GM23338 (cell line): ENCODE data around the gene TTC1. TPM values are rescaled to one million over a fixed set of nuclear protein-coding genes. Genes with fewer than 3 reads are reported as not detected.

Experiments used
- ATAC-seq: fragments of 200-7000 bp; cut with Tn5 transposase; 3 replicates; pipeline ENCODE4 v1.9.1; 2020
- DNase-seq: peaks from one replicate; pipeline ENCODE4 v3.0.0-alpha.2; 2015; ENCODE audit warnings: low spot score
- H2AFZ ChIP-seq: fragments of 200-600 bp; sonication (generic); 2 replicates; pipeline ENCODE4 v1.8.0; 2016; ENCODE audit warnings: antibody characterized with exemption, mild to moderate bottlenecking, moderate library complexity
- H3F3A ChIP-seq: fragments of 200-600 bp; sonication (generic); replicated peaks from 2 replicates; pipeline ENCODE4 v1.8.0; 2017; ENCODE audit warnings: antibody characterized with exemption, mixed run types, low read depth
- H3K27ac ChIP-seq: fragments of 200-600 bp; sonication (generic); 2 replicates; pipeline ENCODE4 v1.6.1; 2016; ENCODE audit warnings: low read depth
- H3K27me3 ChIP-seq: fragments of 200-600 bp; sonication (generic); 2 replicates; pipeline ENCODE4 v1.8.0; 2016; ENCODE audit warnings: mild to moderate bottlenecking, mixed run types, moderate library complexity; ENCODE audit not compliant: insufficient read depth
- H3K36me3 ChIP-seq: fragments of 200-600 bp; sonication (generic); 2 replicates; pipeline ENCODE4 v1.8.0; 2016; ENCODE audit warnings: mild to moderate bottlenecking; ENCODE audit not compliant: insufficient read depth
- H3K4me1 ChIP-seq: fragments of 200-600 bp; sonication (generic); 2 replicates; pipeline ENCODE4 v1.8.0; 2016; ENCODE audit warnings: mild to moderate bottlenecking, moderate library complexity; ENCODE audit not compliant: insufficient read depth
- H3K4me2 ChIP-seq: fragments of 200-600 bp; sonication (generic); 2 replicates; pipeline ENCODE4 v1.7.1; 2017; ENCODE audit warnings: mixed run types
- H3K4me3 ChIP-seq: fragments of 200-600 bp; sonication (generic); 2 replicates; pipeline ENCODE4 v1.6.1; 2016; ENCODE audit warnings: mixed run types
- H3K79me2 ChIP-seq: fragments of 200-600 bp; sonication (generic); replicated peaks from 2 replicates; pipeline ENCODE4 v1.8.0; 2017; ENCODE audit warnings: mild to moderate bottlenecking; ENCODE audit not compliant: insufficient read depth
- H3K9me2 ChIP-seq: fragments of 200-600 bp; sonication (generic); 2 replicates; pipeline ENCODE4 v1.8.0; 2017; ENCODE audit not compliant: insufficient read depth
- H4K20me1 ChIP-seq: fragments of 200-600 bp; sonication (generic); replicated peaks from 2 replicates; pipeline ENCODE4 v1.8.0; 2017; ENCODE audit warnings: mild to moderate bottlenecking; ENCODE audit not compliant: insufficient read depth
- H3K27ac Mint-ChIP-seq: 2 replicates; pipeline ENCODE4 v1.8.0; 2020; ENCODE audit warnings: inconsistent platforms, mild to moderate bottlenecking, moderate library complexity, mixed read lengths
- H3K27me3 Mint-ChIP-seq: 3 replicates; pipeline ENCODE4 v1.8.0; 2022; ENCODE audit warnings: low read depth, mild to moderate bottlenecking, moderate library complexity, mixed read lengths, inconsistent platforms; ENCODE audit not compliant: insufficient read depth, poor library complexity
- H3K36me3 Mint-ChIP-seq: 3 replicates; pipeline ENCODE4 v1.8.0; 2021; ENCODE audit warnings: low read depth, mild to moderate bottlenecking, inconsistent platforms, moderate library complexity, mixed read lengths
- H3K4me1 Mint-ChIP-seq: 3 replicates; pipeline ENCODE4 v1.8.0; 2020; ENCODE audit warnings: mild to moderate bottlenecking, inconsistent platforms, mixed read lengths
- H3K4me3 Mint-ChIP-seq: 3 replicates; pipeline ENCODE4 v1.8.0; 2021; ENCODE audit warnings: moderate library complexity, mild to moderate bottlenecking, inconsistent platforms, mixed read lengths
- H3K9me3 Mint-ChIP-seq: 3 replicates; pipeline ENCODE4 v1.8.0; 2020; ENCODE audit warnings: moderate library complexity, mild to moderate bottlenecking, inconsistent platforms, mixed read lengths
- CTCF ChIP-seq, 2 experiments: fragments of 200-600 bp in 1 of 2; sonication (generic) in 1 of 2; conservative IDR thresholded peaks; 2 replicates each; pipeline versions ENCODE4 v1.5.1 to v1.6.1; 2016 to 2017; ENCODE audit warnings: antibody characterized with exemption in 2 of 2, low read depth in 2 of 2, mild to moderate bottlenecking in 2 of 2, moderate library complexity in 1 of 2
- EZH2 ChIP-seq: fragments of 200-600 bp; sonication (generic); IDR thresholded peaks from one replicate; pipeline ENCODE4 v1.8.0; 2017; ENCODE audit warnings: antibody characterized with exemption, mild to moderate bottlenecking, low read depth; ENCODE audit not compliant: unreplicated experiment
- EZH2phosphoT487 ChIP-seq: fragments of 200-600 bp; sonication (generic); IDR thresholded peaks from one replicate; pipeline ENCODE4 v1.8.1; 2018; ENCODE audit warnings: antibody characterized with exemption; ENCODE audit not compliant: unreplicated experiment
- ZNF114 ChIP-seq: fragments of 250-450 bp; sonication (Bioruptor Pico); IDR thresholded peaks from 2 replicates; pipeline ENCODE4 v1.5.0; 2020; ENCODE audit warnings: mild to moderate bottlenecking, moderate library complexity
- ZNF462 ChIP-seq: fragments of 250-450 bp; sonication (Bioruptor Pico); IDR thresholded peaks from 2 replicates; pipeline ENCODE4 v1.5.0; 2020; ENCODE audit warnings: mild to moderate bottlenecking, moderate library complexity
- polyA plus RNA-seq: library from polyadenylated mRNA; unstranded; fragments of >200 nt; fragmentation: Nextera tagmentation; extraction: Ambion mirVana; gene quantifications from 2 replicates; pipeline ENCODE4 v1.2.1, GENCODE V29; 2016
- total RNA-seq: library from RNA; depleted of rRNA; stranded (reverse); fragments of >200 nt; shearing (Covaris generic); gene quantifications from 2 replicates; pipeline ENCODE4 v1.2.3, GENCODE V29; 2014

Gene TTC1
- total and polyA plus RNA-seq, 2 experiments from 2014 or later, result 48.9 to 131 TPM

- 0 out of 2 replicates have a peak, but pooled peaks cover 3% of the 10 kb centered on the region for H3F3A ChIP-seq
- H3K36me3 ChIP-seq, result peaks cover 5% of the 10 kb centered on the region; the same call in 1 of the 2 replicates
- no peak overlapping the region for H2AFZ ChIP-seq
- Mint-ChIP-seq H3K4me1 (0 out of 3 replicates have a peak, but pooled peaks cover 2% of the 10 kb centered on the region), H3K27me3 (peaks cover 2% of the 10 kb centered on the region), H3K27ac (no peak overlapping the region), H3K4me3 (no peak overlapping the region), H3K36me3 (peaks cover 31% of the 10 kb centered on the region), H3K9me3 (no peaks in the 10 kb centered on the region)
- H3K4me1 ChIP-seq, result no peaks in the 10 kb centered on the region
- DNase-seq (no peak), ATAC-seq (no peak)
- TF ChIP-seq EZH2phosphoT487, result no peak
- no peak for TF ChIP-seq EZH2
- no peak for TF ChIP-seq CTCF (conservative IDR thresholded peaks at IDR 0.05; ENCODE audit: low read depth in 2 of 2)
- TF ChIP-seq ZNF114 (CRISPR knock-in tag), result no peak
- no peak for TF ChIP-seq ZNF462 (CRISPR knock-in tag)
- no peak overlapping the region for H3K4me2 ChIP-seq
- no peak overlapping the region for H3K27ac ChIP-seq
- no peak overlapping the region for H3K4me3 ChIP-seq
- no peaks in the 10 kb centered on the region for H3K27me3 ChIP-seq
- no peaks in the 10 kb centered on the region for H3K9me2 ChIP-seq
- peaks cover 80% of the 10 kb centered on the region for H3K79me2 ChIP-seq
- peaks cover 5% of the 10 kb centered on the region for H4K20me1 ChIP-seq
Observed at GRCh38 chr5:160023908-160024630, 15.1 kb downstream of the TTC1 start.
